Calu3 (cell line): ENCODE results near the gene FOXN3. TPM values are rescaled to one million over a fixed set of nuclear protein-coding genes. Genes with fewer than 3 reads are reported as not detected.

Experiments
- BruUV-seq: library from RNA; stranded (reverse); fragments of 400-500 nt; replicated peaks from 2 replicates; lab custom pipeline; 2021; lab: Mats Ljungman, UMichigan
- CTCF ChIA-PET: fragments of 300-600 bp; sonication (Branson Sonifier 250); formaldehyde crosslinking; loops from one replicate; lab custom pipeline; 2022; ENCODE audit warnings: antibody characterized with exemption; lab: Charles Lee
- DNase-seq: peaks from one replicate; pipeline ENCODE4 v3.0.0; 2022
- H3K27ac Mint-ChIP-seq: one replicate; pipeline ENCODE4 v1.8.0; 2022; ENCODE audit warnings: mixed read lengths; ENCODE audit not compliant: unreplicated experiment
- H3K27me3 Mint-ChIP-seq: one replicate; pipeline ENCODE4 v1.8.0; 2022; ENCODE audit warnings: mixed read lengths; ENCODE audit not compliant: unreplicated experiment
- H3K36me3 Mint-ChIP-seq: one replicate; pipeline ENCODE4 v1.8.0; 2022; ENCODE audit warnings: mild to moderate bottlenecking, moderate library complexity, mixed read lengths; ENCODE audit not compliant: insufficient read depth, unreplicated experiment
- H3K4me1 Mint-ChIP-seq: one replicate; pipeline ENCODE4 v1.8.0; 2022; ENCODE audit warnings: mild to moderate bottlenecking, low read depth, mixed read lengths; ENCODE audit not compliant: unreplicated experiment
- H3K4me3 Mint-ChIP-seq: one replicate; pipeline ENCODE4 v1.8.0; 2022; ENCODE audit warnings: mild to moderate bottlenecking, low read depth, moderate library complexity, mixed read lengths; ENCODE audit not compliant: unreplicated experiment
- H3K9me3 Mint-ChIP-seq: one replicate; pipeline ENCODE4 v1.8.0; 2022; ENCODE audit warnings: low read depth, mixed read lengths; ENCODE audit not compliant: unreplicated experiment
- CTCF ChIP-seq: fragments of 200-600 bp; IDR thresholded peaks from one replicate; pipeline ENCODE4 v1.8.0; 2022; ENCODE audit warnings: antibody characterized with exemption; ENCODE audit not compliant: unreplicated experiment
- intact Hi-C: fragments of 100-400 bp; cut with micrococcal nuclease; formaldehyde crosslinking; loops from one replicate; pipeline ENCODE4 v1.10.0; 2022; ENCODE audit not compliant: unreplicated experiment
- total RNA-seq: library from RNA; stranded (reverse); gene quantifications from 2 replicates; pipeline ENCODE4 v1.2.3, GENCODE V29; 2022

FOXN3 gene
- total RNA-seq, 1 experiment from 2014 or later: 11.8 TPM

GRCh38 chr14:89227496-89227836 is 189.6 kb downstream of the FOXN3 start:
- CTCF ChIA-PET: no interaction called here
- H3K4me3 Mint-ChIP-seq: no peak overlapping the region
- no peak for TF ChIP-seq CTCF
- BruUV-seq: no TSS peak
- intact Hi-C loops: no loop called here
- H3K36me3 Mint-ChIP-seq: no peaks in the 10 kb centered on the region
- no peak overlapping the region for H3K27ac Mint-ChIP-seq
- H3K9me3 Mint-ChIP-seq: no peaks in the 10 kb centered on the region
- DNase-seq: no peak
- no peaks in the 10 kb centered on the region for H3K27me3 Mint-ChIP-seq
- no peaks in the 10 kb centered on the region for H3K4me1 Mint-ChIP-seq

GRCh38 chr14:89226801-89227495 is 190.1 kb downstream of the FOXN3 start:
- no peak overlapping the region for H3K4me3 Mint-ChIP-seq
- no TSS peak for BruUV-seq
- intact Hi-C loops: no loop called here

GRCh38 chr14:89225607-89226006 is 191.4 kb downstream of the FOXN3 start:
- DNase-seq: no peak
- BruUV-seq: no TSS peak
- Mint-ChIP-seq H3K4me1 (no peaks in the 10 kb centered on the region), H3K4me3 (no peak overlapping the region), H3K36me3 (no peaks in the 10 kb centered on the region), H3K27ac (no peak overlapping the region), H3K9me3 (no peaks in the 10 kb centered on the region), H3K27me3 (no peaks in the 10 kb centered on the region)
- CTCF ChIA-PET: interaction anchor here (0.7 kb wide), 1 partner anchor 320 kb away, joined by 5 read pairs; no protein-coding TSS in a partner anchor
- no peak for TF ChIP-seq CTCF
- intact Hi-C loops: no loop called here

More at GRCh38 chr14:89226801-89227495, 190.1 kb downstream of the FOXN3 start:
- no peaks in the 10 kb centered on the region for H3K36me3 Mint-ChIP-seq
- DNase-seq: no peak
- no peaks in the 10 kb centered on the region for H3K9me3 Mint-ChIP-seq
- no peak overlapping the region for H3K27ac Mint-ChIP-seq
- no peaks in the 10 kb centered on the region for H3K4me1 Mint-ChIP-seq
- H3K27me3 Mint-ChIP-seq: no peaks in the 10 kb centered on the region
- TF ChIP-seq CTCF: no peak
- CTCF ChIA-PET: no interaction called here

GRCh38 chr14:89221109-89221810 is 195.8 kb downstream of the FOXN3 start:
- DNase-seq: no peak
- Mint-ChIP-seq H3K4me3 (no peak overlapping the region), H3K9me3 (no peaks in the 10 kb centered on the region), H3K27me3 (no peaks in the 10 kb centered on the region), H3K4me1 (no peaks in the 10 kb centered on the region), H3K36me3 (no peaks in the 10 kb centered on the region), H3K27ac (no peak overlapping the region)
- intact Hi-C loops: no loop called here
- no peak for TF ChIP-seq CTCF
- BruUV-seq: no TSS peak
- CTCF ChIA-PET: interaction anchor here (0.6 kb wide), 1 partner anchor 452 kb away, joined by 5 read pairs; no protein-coding TSS in a partner anchor
